ENCODE measurements around the gene ANXA11.

- TF ChIP-seq CTCF (IDR thresholded peaks at IDR 0.05), result no peak
- TF ChIP-seq EZH2 (IDR thresholded peaks at IDR 0.05; ENCODE audit: borderline replicate concordance, insufficient read depth, low read depth, low read length, poor library complexity, severe bottlenecking), result no peak
These were observed 44.7 kb downstream of the ANXA11 start for GRCh38 chr10:80160361-80161320.

All from B cell (primary cell).